Forelimb muscle (tissue), 1 donor: ENCODE measurements around the gene PIP5KL1. TPM values are rescaled to one million over a fixed set of nuclear protein-coding genes. Genes with fewer than 3 reads are reported as not detected.

Experiments used
- DNase-seq: peaks from one replicate; pipeline ENCODE4 v3.0.0-alpha.2; 2013; ENCODE audit warnings: low read depth
- polyA plus RNA-seq: library from polyadenylated mRNA; unstranded; fragments of 120-200 nt; gene quantifications from one replicate; pipeline ENCODE4 v1.2.1, GENCODE V29; 2013; ENCODE audit not compliant: insufficient read length

PIP5KL1 gene
- polyA plus RNA-seq, 1 donor, result 5.3 TPM

DNA sequence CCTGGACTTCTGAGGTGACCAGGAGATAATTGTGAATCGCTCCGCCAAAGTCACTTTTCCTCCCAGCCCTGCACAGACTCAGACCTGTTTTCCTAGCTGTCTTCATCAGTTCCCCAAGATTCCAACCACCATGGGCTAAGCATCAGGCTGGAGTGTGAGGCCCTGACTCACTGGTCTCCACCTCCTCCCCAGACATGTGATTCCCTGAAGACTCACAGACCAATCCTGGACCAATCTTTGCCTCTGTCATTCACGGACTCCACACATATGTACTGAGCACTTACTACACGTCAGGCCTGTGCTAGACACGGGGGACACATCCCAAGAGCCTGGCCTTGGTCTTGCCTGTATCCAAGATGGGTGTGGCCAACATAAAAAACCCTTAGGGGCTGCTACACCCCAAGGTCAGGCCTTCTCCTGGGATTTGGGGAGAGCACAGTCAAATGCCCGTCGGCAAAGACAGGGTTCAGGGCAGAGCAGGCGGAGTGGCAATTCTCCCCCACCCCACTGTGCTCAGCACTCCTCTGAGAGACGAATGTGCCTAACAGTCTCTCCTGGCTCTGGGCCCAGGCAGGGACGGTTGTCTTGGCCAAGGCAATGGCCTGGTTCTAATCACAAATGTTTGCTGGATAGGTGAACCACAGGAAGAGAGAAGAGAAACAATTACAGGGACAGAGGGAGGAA lies 38.3 kb upstream of the PIP5KL1 start:
- no peak for DNase-seq

DNA sequence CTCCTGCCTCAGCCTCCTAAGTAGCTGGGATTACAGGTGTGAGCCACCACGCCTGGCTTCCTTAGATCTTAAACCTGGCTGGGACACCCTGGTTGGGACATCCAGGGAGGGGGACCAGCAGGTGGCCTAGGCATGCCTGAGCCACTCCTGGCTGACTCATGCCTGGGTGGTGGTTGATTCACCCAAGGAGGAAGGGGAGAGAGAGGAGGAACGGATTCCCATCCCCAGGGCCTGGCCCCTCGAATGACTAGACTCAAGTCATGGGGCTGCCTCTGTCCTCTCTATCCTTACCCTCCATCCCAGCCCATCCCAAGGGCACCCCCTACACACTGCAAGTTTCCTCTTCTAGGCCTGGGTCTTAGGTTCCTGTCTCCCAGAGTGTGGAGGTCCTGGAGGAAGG lies 37.5 kb upstream of the PIP5KL1 start:
- no peak for DNase-seq

DNA sequence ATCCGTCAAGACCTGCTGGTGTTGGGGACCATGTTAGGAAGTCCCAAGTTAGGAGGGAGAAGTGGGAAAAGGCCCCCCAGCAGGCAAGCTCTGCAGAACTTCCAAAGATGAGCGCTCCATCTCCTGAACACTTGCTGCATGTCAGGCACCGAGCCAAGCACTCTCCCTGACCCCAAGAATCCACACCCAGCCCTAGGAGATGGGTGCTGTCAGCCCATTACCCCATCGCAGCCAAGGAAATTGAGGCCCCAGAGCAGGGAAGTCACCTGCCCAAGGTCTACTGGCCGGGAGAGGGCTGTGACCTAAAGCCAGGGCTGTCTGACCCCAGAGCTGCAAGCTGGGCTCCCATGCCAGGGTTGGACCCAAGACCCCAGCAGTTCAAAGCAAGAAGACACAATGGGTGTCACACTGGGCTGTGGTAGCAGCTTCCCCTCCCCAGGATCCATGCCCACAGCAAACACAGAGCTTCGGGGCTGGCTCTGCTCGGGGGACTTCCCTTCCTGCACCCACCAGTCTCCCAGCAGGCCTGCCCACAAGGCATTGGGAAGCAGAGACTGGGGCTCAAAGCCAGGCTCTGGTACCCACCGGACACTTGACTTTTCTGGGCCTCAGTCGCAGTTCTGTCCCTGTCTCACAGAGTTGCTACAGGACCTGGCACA lies 36.7 kb upstream of the PIP5KL1 start:
- no peak for DNase-seq

DNA sequence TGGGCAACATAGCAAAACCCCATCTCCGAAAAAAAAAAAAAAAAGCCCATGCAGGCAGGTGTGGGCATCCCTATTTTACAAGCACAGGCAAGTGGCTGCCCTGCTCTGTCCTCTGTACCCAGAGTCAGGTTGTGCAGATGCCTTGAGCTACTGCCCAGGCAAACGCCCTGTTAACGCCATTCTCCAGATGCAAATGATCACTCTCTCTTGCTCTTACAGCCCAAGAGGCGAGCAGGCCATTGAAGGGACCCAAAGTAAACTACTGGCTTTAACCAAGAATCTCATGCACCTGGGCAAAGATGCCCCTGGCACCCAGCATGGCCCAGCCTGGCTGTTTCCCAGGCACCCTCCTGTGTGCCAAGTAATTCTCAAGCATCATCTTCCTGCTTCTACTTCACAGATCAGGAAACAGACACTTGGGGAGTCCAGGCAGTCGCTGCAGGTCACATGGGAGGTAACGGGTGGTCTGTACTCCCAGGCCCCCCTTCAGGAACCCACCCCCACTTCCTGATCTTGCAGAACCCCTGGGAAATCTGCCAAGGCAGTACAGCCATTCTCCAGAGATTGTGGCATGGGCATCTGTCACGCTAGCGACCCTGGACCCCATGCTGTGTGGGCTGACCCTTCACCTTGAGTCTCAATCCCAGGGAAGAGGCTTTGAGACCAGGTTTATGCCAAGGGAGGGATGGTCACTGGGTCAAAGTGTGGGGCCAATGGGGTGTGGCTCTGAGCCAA lies 36.0 kb upstream of the PIP5KL1 start:
- DNase-seq, result no peak

DNA sequence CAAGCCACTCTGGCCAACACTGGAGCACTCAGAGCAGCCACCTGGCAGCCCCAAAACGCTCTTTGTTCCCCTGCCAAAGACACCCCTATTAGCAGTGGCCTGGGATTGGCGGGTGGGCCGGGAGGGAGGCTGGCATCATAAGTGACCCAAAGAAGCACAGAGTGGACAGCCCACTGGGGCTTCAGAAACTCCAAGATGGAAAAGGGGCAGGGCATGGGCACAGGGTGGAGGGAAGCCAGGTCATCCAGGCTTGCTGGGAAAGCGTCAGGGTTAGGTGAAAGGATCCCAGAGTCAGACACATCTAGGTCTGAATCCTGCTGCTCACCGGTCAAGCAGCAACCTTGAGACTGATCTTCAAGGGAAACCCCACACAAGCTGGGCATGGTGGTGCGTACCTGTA lies 35.4 kb upstream of the PIP5KL1 start:
- no peak for DNase-seq

DNA sequence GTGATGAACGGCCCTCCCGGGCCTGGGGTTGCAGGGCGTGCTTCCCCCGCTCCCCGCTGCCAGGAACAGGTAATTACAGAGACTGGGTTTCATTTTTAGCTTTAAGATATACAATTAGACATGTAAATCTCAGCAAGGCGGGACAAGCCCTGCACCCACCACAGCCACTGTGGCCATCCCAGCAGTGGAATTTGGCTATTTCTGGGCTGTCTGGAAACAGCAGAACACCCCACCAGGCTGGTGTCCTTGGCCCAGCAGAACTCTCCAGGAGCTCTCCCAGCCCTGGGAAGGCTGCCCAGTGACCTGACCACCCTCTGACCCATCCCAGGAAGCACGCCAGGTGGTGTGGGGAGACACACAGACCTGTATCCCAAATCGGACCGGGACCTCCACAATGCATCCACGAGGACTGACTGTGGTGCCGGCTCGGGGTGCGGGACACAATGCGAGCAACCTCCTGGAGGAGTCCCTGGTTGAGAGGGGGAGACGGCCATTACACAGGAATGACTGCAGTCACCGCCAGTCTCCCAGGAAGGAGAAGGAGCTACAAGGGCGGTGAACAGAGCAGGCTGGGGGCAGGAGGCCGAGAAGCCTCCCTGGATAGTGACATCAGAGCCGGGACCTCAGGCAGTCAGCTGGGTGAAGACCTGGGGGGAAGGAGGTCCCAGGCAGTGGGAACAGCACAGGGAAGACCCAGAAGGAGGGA lies 32.9 kb upstream of the PIP5KL1 start:
- no peak for DNase-seq

DNA sequence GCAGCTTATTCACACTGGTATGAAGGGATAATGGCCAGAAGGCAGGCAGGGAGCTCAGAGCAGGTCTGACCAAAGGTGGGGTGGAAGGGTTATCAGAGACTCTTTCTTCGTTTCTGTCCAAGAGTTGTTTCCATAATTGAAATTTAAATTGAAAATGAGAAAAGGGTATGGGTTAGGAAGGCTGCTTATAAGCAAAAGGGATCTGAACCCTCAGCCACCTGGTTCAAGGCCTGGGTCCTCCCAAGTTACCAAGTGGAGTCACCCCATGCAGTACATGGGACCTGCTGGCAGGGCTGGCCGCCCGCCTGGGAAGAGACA lies 32.4 kb upstream of the PIP5KL1 start:
- DNase-seq, result no peak

DNA sequence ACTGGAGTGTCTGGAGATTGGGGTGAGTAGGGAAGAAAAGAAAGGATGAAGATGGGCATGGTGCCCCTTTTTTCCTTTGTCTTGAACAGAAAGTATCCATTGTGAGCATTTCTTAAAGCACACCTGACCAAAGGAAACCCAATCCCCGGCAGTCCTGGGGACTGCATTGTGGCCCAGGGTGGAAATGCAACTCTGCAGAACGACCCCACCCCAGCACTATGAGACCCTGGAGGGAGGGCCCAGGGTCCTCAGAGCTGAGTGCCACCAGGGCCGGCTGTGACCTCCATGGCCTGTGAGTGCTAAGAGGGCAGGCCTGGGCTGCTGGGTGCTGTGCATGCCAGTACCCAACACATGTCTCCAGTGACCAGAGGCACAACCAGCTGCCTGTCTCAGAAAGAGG lies 31.7 kb upstream of the PIP5KL1 start:
- DNase-seq, result no peak

DNA sequence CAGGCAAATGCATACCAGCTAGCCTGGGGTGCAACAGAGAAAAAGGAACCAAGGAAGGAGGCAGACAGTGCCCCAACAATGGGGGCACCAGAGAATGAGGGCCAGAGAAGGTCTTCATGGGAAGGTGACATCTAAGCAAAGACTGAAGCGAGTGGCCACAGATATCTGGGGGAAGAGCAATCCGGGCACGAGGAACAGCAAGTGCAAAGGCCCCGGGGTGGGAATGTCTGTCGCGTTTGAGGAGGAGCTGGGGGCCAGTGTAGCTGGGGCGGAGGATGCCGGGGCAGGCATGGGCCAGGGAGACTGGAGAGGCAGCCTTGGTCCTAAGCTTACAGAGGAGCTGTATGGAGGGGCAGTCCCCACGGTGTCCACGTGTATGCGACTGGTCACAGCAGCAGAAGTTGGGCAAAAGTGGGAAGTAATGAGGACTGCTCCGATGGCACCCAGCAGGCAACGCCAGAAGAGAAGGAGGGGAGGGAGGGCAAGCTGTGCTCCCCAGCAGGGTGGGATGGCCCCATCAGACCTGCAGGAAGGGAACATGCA lies 31.1 kb upstream of the PIP5KL1 start:
- no peak for DNase-seq

DNA sequence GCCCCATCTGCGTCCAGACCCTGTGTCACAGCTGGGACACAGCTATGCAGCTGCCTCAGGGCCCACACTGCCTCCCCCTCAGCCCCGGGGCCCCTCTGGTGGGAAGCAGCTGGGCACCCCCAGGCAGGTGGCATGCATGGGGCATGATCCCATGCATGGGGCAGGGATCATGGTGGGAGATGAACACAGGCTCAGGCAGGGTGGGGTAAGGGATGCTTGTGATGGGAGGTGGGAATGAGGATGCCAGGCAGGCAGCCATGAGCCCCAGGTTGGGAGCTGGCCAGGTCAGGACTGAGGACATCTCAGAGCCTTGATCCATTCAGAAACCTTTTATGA lies 30.5 kb upstream of the PIP5KL1 start:
- no peak for DNase-seq

DNA sequence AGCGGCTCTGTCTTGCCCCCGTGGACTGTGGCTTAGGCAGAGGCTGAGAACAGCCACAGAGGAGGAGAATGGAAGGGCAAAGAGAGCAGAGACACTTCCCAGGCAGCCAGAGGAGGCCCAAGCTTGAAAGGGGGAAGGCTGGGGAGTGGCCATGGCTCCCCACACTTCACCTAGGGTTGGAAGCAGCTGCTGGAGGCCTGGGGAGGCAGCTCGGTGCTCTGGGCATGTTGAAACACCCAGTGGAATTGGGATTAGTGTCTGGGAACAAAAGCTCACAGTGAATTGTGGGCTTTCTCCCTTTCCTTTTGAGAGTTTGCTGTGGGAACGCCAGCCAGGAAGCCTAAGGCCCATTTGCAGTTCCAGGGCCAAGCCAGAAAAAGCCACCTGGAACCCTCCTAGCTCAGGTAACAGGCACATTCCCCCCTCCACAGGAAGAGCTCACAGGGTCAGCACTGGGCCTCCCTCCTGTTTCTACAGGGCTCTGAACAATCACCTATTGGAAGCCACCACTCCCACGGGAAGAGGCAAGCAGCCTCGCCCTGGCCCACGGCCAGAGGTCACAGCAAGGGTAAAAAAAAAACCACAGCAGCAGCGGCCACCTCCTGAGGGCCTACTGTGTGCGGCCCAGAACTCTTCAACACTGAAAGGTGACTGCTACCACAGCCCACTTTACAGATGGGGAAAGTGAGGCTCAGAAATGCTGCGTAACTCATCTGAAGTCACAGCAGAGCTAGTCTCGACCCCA lies 30.0 kb upstream of the PIP5KL1 start:
- DNase-seq, result no peak

DNA sequence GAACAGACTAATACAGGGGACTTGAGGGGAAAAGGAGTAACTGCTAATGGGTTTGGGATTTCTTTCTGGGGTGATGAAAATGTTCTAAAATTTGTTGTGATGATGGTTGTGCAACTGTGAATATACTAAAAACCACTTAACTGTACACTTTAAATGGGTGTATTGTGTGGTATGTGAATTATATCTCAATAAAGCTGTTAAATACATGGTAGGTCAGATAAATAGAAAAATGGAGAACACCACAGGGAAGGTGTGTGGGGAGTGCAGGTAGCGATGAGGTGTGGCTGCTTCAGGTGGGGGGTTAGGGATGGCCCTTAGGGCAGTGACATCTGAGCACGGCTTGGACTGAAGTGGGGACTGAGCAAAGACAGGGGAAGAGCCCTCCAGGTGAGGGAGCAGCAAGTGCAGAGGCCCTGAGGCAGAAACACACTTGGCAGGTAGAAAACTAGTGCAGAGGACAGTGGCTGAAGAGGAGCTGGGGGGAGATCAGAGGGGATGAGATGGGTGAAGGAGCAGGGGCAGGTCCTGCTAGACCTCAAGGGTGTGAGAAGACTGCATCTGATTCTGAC lies 29.3 kb upstream of the PIP5KL1 start:
- DNase-seq, result no peak

DNA sequence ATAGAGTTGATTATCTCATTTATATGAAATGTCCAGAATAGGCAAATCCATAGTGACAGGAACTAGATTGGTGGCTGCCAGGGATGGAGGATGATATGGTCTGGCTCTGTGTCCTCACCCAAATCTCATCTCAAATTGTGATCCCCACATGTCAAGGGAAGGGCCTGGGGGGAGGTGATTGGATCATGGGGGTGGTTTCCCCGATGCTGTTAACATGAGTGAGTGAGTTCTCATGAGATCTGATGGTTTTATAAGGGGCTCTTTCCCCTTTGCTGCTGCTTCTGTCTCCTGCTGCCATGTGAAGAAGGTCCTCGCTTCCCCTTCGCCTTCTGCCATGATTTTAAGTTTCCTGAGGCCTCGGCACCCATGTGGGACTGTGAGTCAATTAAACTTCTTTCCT lies 28.8 kb upstream of the PIP5KL1 start:
- DNase-seq, result no peak

DNA sequence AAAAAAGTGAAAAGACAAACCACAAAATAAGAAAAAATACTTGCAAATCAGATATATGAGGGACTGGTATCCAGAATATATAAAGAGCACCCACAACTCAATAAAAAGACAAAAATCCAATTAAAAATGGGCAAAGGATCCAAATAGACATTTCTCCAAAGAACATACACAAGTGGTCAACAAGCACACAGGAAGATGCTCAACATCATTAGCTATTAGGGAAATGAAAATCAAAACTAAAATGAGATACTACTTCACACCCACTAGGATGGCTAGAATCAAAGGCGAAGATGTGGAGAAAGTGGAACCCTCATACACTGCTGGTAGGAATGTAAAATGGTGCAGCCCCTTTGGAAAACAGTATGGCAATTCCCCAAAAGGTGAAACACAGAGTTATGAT lies 28.2 kb upstream of the PIP5KL1 start:
- no peak for DNase-seq

DNA sequence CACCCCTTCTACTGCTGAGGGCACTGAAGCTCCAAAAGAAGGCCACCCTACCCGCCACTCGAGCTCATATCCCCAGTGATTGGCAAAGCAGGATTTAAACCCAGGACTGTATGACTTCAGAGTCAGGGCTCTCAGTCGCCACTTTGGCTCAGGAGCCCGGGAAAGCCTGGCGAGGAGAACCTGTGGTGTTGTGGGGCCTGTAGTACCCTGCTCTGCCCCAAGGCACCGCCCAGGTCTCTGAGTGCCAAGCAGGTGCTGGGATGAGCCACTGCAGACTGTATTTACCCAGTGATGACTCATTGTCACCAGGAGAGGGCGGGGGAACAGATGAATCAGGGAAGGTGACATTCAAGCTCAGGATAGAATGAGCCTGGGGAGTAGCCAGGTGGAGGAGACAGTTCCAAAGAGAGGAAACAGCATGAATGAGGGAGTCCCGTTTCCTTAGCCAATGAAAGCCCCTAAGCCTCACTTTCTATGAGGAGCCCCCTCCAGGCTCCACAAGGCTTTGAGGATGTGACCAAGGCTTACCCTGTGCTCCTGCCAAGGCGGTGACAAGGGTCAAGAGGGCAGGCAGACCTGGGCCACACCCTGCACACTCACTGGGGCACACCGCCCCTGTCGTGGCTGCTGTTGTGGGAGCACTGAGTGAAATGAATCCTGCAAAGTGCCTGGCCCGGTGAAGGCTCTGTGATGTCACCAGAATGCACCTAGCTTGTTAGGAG lies 24.9 kb upstream of the PIP5KL1 start:
- no peak for DNase-seq

DNA sequence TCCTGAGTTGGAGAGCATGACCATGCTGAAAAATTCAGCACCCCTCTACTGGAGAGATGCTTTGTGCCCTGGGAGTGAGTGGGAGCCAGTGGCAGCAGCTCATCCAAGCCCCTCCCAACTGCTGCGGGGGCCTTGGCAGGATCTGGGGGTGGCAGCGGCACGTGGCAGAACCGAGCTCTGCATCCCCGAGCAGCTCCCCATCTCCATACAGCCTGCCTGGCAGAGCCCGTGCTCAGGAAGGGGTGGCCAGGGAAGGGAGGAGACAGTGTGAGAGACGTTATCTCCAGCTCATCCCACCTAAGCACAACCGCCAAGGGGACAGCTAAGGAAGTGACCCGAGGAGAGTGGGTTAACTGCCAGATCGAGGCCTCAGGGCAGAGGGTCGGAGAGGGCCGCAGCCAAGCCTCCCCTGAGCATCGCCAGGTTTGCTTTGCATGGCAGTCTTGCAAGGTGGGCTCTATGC lies 24.3 kb upstream of the PIP5KL1 start:
- DNase-seq, result no peak

DNA sequence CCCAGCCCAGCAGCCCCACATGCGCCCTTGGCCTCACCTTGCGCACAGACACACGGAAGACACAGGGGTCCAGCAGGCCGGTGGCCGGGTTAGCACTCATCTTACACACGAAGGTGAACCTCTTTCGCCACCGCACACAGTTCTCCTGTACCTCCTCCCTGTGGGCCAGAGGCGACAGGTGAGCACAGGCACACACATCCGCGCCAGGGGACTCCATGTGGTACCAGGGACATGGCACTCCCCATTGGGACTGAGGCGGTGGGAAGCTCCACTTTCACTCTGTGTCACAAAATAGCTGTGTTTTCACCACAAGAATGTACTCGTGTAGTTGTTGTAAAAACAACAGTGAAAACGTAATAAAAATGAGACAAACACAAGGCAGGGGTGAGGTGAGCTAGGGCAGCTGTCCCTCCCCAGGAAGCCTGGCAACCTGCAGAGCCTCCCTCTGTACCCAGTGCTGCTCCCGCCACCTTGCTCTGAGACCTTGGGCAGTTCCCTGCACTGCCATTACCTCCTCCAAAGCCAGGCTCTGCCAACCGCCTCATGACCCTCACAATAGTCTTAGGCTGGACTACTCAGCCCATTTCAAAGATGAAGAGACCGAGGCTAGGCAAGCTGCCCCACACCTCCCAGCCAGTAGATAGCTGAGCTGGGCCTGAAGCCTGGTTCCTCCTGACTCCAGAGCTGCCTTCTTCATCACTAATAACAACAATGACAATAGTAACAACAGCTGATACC lies 23.4 kb upstream of the PIP5KL1 start:
- no peak for DNase-seq

DNA sequence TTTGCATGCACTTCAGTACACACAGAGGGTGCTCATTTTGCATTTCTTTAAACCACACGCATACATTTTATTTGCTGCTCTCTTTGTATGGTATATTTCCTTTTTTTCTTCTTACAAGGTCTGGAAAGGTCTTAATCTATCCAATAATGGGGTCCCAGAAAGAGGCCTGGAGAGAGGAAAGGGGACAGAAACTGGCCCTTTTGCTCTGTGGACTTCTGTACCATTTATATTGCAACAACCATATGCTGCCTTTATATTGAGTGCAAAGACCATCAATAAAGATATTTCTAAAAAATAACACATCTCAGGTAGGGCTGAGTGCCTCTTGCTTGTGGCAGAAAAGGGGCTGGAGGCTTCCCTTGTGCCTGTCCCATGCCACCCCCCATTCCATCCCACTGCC lies 22.6 kb upstream of the PIP5KL1 start:
- no peak for DNase-seq

DNA sequence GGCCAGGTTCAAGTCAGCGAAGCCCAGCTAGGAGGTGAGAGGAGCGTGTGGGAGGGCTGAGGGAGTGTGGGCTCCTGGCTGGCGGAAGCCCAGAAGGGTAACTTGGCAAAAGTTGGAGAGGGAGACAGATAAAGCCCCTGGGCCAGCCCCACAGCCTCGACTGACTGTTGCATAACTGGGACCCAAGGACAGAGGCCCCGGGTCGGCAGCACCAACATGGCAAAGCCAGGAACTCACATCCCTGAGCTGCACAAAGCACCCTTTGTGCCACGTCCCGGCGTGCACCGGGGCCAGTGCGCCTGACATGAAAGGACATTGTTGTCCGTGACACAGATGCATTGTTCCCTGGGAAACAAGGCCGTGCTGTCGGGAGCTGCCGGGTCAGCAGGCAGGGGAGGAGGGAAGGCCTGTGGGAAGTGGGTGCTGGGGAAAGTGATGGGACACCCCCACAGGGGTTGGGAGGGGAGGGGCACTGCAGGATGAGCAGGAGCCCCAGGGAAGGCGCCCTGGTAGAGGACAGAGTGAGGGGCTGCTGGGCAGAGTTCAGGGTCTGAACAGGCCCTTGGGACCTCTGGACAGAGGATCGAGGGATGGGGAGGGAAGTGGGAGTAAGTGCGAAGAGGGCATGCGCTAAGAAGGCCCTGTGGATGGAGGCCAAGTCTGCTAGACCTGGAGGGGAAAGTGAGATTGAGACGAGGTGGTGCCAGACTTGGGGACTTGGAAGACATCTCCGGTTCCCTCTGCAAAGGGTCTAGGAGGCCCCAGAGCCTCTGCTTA lies 20.1 kb upstream of the PIP5KL1 start:
- no peak for DNase-seq
